ENCODE results near the gene MS4A1.

Gene MS4A1

GRCh38 chr11:60512651-60513225, 57.1 kb downstream of the MS4A1 start:
- no peak overlapping the region for H3K4me3 ChIP-seq (replicated peaks in 1 of 2; ENCODE audit: low read depth in 2 of 2, low read length in 2 of 2)
- no peak for TF ChIP-seq CTCF (IDR thresholded peaks at IDR 0.05; ENCODE audit: low read depth, low read length)
- DNase-seq (ENCODE audit: low read depth in 2 of 2) = no peak

- no peak overlapping the region for H3K4me3 ChIP-seq (replicated peaks in 1 of 2; ENCODE audit: low read depth in 2 of 2, low read length in 2 of 2)
- TF ChIP-seq CTCF (IDR thresholded peaks at IDR 0.05; ENCODE audit: low read depth, low read length) = no peak
- no peak for DNase-seq (ENCODE audit: low read depth in 2 of 2)
Measured at GRCh38 chr11:60513496-60514460, 58.1 kb downstream of the MS4A1 start.

DNA sequence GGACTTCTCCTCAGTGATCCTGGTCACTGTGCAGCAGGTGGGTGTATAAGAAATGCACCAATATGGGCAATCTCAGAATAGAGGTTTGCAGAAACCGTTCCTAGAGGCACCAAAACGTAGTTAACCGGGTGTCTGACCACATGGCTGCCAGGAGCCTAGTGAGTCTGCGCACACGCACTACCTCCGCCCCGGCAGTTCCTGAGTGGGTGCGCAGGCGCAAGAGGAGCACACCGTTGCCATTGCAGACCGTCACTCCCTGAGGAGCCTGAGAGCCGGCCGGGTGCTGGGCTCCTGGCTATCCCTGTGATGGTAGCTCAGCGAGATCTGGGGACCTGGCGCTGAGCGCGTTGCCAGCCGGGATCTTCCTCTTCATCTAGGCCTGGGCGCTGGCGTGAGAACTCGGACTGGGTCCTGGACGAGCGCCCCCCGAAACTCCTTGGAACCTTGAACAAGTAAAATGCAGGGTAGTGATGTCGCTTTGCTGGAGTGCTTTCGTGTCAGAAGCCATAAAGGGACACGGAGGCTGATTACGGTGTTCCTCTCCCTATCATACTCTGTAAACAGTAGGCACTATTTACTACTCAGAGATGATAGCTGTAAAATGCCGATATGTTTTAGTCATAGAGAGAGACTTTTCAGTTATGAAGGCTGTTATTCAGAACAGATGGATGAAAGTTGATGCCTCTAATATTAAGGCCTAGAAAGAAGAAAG, 59.7 kb downstream of the MS4A1 start, which contains the start of gene MS4A13:
TSS of gene MS4A13 (plus strand) at position 249 of the 712 bp plus-strand sequence. CDS start 2,692 bp downstream, outside the sequence.
- no peak for TF ChIP-seq CTCF (IDR thresholded peaks at IDR 0.05; ENCODE audit: low read depth, low read length)
- DNase-seq (ENCODE audit: low read depth in 2 of 2) = no peak
- H3K4me3 ChIP-seq (replicated peaks in 1 of 2; ENCODE audit: low read depth in 2 of 2, low read length in 2 of 2) = no peak within 1 kb of the TSS

Measured in cardiac fibroblast (primary cell).